ENCODE data around the gene CSNK1E. TPM values are rescaled to one million over a fixed set of nuclear protein-coding genes. Genes with fewer than 3 reads are reported as not detected.
A peak's percentile ranks its signal among the peaks of the same experiment; 100 is the strongest.

The CSNK1E gene
- total RNA-seq, 2 experiments from 2014 or later: 110 to 122 TPM

DNA sequence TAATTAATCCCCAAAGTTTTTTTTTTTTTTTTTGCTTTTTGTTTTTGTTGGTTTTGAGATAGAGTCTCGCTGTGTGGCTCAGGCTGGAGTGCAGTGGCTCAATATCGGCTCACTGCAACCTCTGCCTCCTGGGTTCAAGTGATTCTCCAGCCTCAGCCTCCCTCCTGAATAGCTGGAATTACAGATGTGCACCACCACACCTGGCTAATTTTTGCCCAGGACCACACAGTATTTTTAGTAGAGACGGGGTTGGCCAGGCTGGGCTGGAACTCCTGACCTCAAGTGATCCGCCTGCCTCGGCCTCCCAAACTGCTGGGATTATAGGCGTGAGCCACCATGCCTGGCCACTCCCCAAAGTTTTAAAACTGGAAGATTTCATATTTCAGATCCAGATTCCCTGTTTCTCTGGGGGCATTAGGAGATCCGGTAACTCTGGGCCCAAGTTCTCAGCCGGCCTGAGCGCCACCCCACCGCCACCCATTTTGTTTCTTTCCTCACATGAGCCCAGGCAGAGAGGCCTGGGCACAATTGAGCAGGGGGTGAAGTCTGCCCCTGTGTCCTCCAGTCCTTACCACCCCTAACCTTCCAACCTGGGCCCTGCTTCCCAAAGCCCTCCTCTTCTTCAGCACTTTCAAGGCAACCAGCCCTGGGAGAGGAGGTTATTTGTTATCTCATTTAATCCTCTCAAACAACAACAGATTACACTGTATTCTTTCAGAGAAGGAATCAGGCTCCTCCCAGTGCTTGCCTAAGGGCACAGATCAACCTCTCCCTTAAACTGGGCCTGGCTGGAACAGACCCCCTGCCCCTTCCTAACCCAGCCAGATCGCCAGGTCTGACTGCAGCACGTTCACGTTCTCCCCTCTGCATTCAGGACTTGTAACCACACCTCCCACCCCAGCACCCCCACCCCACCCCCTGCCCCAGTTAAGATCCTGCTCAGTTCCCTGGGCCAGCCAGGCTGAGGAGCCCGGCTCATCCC, 1.9 kb upstream of the CSNK1E start:
- Mint-ChIP-seq H3K27me3 (no peaks in the 10 kb centered on the region), H3K4me3 (peak overlapping the region; percentile 24), H3K4me1 (peaks cover 31% of the 10 kb centered on the region), H3K27ac (peak overlapping the region; percentile 44), H3K9me3 (ENCODE audit: low read depth) (no peaks in the 10 kb centered on the region), H3K36me3 (no peaks in the 10 kb centered on the region)
- DNase-seq: no peak
- no peak for ATAC-seq
- CTCF ChIA-PET: interaction anchor here (1.5 kb wide), 1 partner anchor 267 kb away, joined by 8 read pairs; no protein-coding TSS in a partner anchor

- CTCF ChIA-PET: interaction anchor here (0.7 to 1.5 kb wide), 3 partner anchors 22 to 266 kb away, joined by 3 to 8 read pairs (median 4); no protein-coding TSS in a partner anchor
- H3K36me3 Mint-ChIP-seq: no peaks in the 10 kb centered on the region
- no peak for ATAC-seq
- DNase-seq: no peak
- H3K4me1 Mint-ChIP-seq: peaks cover 38% of the 10 kb centered on the region
- H3K27ac Mint-ChIP-seq: peak overlapping the region; percentile 79
- no peaks in the 10 kb centered on the region for H3K9me3 Mint-ChIP-seq (ENCODE audit: low read depth)
- peak overlapping the region; percentile 76 for H3K4me3 Mint-ChIP-seq
- H3K27me3 Mint-ChIP-seq: no peaks in the 10 kb centered on the region
Observed at GRCh38 chr22:38317995-38318715, 922 bp upstream of the CSNK1E start.

GRCh38 chr22:38316364-38317121, 690 bp downstream of the CSNK1E start:
- Mint-ChIP-seq H3K27ac (peak overlapping the region; percentile 91), H3K36me3 (no peaks in the 10 kb centered on the region), H3K4me3 (peak overlapping the region; percentile 88), H3K9me3 (ENCODE audit: low read depth) (no peaks in the 10 kb centered on the region), H3K4me1 (peaks cover 54% of the 10 kb centered on the region), H3K27me3 (no peaks in the 10 kb centered on the region)
- DNase-seq: peak; percentile 55
- peak; percentile 66 for ATAC-seq
- CTCF ChIA-PET: interaction anchor here (1.0 kb wide), 1 partner anchor 202 kb away, joined by 3 read pairs; no protein-coding TSS in a partner anchor

DNA sequence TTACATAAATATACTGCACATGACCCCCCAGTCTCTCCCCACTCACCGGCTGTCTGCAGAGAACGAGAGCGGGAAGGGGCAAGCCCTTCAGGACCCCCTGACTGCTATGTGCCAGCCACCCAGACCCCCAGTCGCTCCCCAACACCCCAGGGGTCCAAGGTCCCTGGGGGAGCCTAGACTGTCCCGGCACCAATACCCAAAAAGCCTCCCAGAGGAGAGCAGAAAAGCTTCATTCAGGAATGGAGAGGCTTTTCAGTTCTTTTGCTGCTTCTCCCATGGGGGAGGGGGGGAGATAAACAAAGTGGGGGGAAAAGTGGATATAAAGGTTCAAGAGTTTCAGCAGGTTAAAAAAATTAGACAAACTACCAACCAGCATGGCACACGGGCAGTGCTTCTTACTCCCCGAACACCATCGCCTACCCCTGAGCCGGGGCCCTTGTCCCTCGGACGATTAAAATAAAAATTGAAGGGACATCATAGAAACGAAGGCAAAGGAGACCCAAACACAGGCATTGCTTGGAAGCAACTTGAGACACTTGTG, 1.3 kb downstream of the CSNK1E start:
- Mint-ChIP-seq H3K36me3 (no peaks in the 10 kb centered on the region), H3K9me3 (ENCODE audit: low read depth) (no peaks in the 10 kb centered on the region), H3K4me1 (peaks cover 61% of the 10 kb centered on the region), H3K27me3 (no peaks in the 10 kb centered on the region), H3K4me3 (peak overlapping the region; percentile 88), H3K27ac (peak overlapping the region; percentile 91)
- CTCF ChIA-PET: interaction anchor here (0.6 to 1.0 kb wide), 2 partner anchors 201 to 386 kb away, joined by 3 read pairs; no protein-coding TSS in a partner anchor
- ATAC-seq (no peak), DNase-seq (no peak)

- H3K4me3 Mint-ChIP-seq: peak overlapping the region; percentile 88
- CTCF ChIA-PET: interaction anchor here (0.6 kb wide), 1 partner anchor 385 kb away, joined by 3 read pairs; no protein-coding TSS in a partner anchor
- DNase-seq: no peak
- peak overlapping the region; percentile 91 for H3K27ac Mint-ChIP-seq
- ATAC-seq: no peak
- no peaks in the 10 kb centered on the region for H3K36me3 Mint-ChIP-seq
- H3K4me1 Mint-ChIP-seq: peaks cover 65% of the 10 kb centered on the region
- H3K27me3 Mint-ChIP-seq: no peaks in the 10 kb centered on the region
- no peaks in the 10 kb centered on the region for H3K9me3 Mint-ChIP-seq (ENCODE audit: low read depth)
Observed at GRCh38 chr22:38314933-38315822, 2.1 kb downstream of the CSNK1E start.

DNA sequence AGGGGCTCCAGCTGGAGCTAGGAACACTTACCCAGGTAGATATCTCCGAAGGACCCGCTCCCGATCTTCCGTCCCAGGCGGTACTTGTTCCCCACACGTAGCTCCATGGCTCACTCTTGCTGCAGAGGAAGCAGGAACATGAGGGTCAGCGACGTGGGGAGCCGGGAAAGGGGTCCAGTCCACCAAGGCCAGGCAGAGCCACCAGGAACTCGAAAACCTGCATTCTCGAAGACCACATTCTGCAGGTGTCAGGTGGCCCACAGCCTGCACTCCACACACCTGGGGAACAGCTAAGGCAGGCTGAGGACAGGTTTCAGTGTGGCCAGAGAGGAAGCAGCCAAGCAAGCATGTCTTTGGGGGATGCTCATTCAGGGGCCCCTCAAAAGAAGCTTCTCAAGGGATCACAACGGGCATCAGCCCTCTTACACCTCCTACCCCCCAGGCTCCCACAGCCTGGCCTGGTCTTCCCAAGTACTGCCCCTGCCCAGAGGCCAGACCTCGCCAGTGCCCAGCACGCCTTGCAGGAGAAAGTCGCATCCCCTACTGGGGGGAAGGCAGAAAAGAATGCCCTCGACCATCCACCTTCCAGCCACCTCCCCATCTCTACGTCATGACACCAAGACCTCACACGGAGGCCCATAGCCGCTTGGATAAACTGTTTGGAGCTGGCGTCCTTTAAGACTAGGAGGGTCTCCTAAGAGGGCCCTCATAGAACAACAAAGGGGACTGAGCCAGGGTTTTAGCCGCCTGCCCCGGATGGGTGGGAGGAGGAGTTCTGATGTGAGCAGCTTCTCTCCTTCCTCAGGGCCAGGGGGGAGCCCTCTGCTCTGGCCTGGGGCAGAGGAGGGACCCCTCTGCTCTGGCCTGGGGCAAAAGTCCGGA, 2.9 kb downstream of the CSNK1E start:
- Mint-ChIP-seq H3K27ac (peak overlapping the region; percentile 91), H3K4me1 (peaks cover 66% of the 10 kb centered on the region), H3K9me3 (ENCODE audit: low read depth) (no peaks in the 10 kb centered on the region), H3K4me3 (peak overlapping the region; percentile 88), H3K27me3 (no peaks in the 10 kb centered on the region), H3K36me3 (no peaks in the 10 kb centered on the region)
- no peak for ATAC-seq
- CTCF ChIA-PET: no interaction called here
- DNase-seq: no peak

DNA sequence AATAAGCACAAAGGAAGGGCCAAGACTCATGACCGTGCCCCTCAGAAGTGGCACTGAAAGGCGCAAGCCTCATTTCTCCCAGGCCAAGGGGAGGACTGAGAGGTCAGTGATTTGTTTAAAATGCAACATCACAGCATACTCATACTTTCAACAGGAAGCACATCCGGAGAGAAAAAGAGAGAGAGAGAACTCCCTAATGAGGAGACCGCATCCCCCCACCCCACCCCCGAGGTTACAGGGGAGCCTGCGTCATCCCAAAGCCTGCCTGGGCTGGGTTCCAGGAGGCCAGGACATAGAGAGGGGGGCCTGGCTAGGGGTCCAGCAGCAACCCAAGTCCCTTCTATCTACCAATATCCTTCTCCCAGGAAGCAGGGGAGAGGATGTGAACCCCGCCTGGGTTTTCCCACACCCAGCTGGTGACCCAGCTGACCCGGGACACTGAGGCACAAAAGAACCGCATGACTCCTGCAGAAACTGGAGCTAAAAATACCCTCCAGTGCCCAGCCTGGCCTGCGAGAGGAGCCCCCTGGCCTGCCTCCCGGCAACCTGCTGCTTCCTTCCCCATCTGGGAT, 3.8 kb downstream of the CSNK1E start:
- Mint-ChIP-seq H3K9me3 (ENCODE audit: low read depth) (no peaks in the 10 kb centered on the region), H3K4me1 (peaks cover 66% of the 10 kb centered on the region), H3K27ac (peak overlapping the region; percentile 91), H3K36me3 (no peaks in the 10 kb centered on the region), H3K4me3 (no peak overlapping the region), H3K27me3 (no peaks in the 10 kb centered on the region)
- CTCF ChIA-PET: no interaction called here
- ATAC-seq (no peak), DNase-seq (peak; percentile 50)

- no peaks in the 10 kb centered on the region for H3K36me3 Mint-ChIP-seq
- H3K9me3 Mint-ChIP-seq (ENCODE audit: low read depth): no peaks in the 10 kb centered on the region
- H3K27me3 Mint-ChIP-seq: no peaks in the 10 kb centered on the region
- peak overlapping the region; percentile 58 for H3K27ac Mint-ChIP-seq
- DNase-seq (no peak), ATAC-seq (no peak)
- no peak overlapping the region for H3K4me3 Mint-ChIP-seq
- CTCF ChIA-PET: interaction anchor here (0.7 kb wide), 1 partner anchor 198 kb away, joined by 4 read pairs; no protein-coding TSS in a partner anchor
- peaks cover 59% of the 10 kb centered on the region for H3K4me1 Mint-ChIP-seq
Observed at GRCh38 chr22:38312261-38312800, 4.9 kb downstream of the CSNK1E start.

GRCh38 chr22:38311323-38311620, 6.0 kb downstream of the CSNK1E start:
- DNase-seq (no peak), ATAC-seq (no peak)
- Mint-ChIP-seq H3K27ac (peak overlapping the region; percentile 75), H3K27me3 (no peaks in the 10 kb centered on the region), H3K36me3 (peaks cover 2% of the 10 kb centered on the region), H3K4me1 (peaks cover 63% of the 10 kb centered on the region), H3K4me3 (no peak overlapping the region), H3K9me3 (ENCODE audit: low read depth) (no peaks in the 10 kb centered on the region)
- CTCF ChIA-PET: no interaction called here

GRCh38 chr22:38310518-38311322, 6.5 kb downstream of the CSNK1E start:
- peaks cover 63% of the 10 kb centered on the region for H3K4me1 Mint-ChIP-seq
- no peak overlapping the region for H3K4me3 Mint-ChIP-seq
- CTCF ChIA-PET: no interaction called here
- H3K36me3 Mint-ChIP-seq: peaks cover 2% of the 10 kb centered on the region
- no peaks in the 10 kb centered on the region for H3K27me3 Mint-ChIP-seq
- ATAC-seq (no peak), DNase-seq (no peak)
- H3K27ac Mint-ChIP-seq: peak overlapping the region; percentile 75
- no peaks in the 10 kb centered on the region for H3K9me3 Mint-ChIP-seq (ENCODE audit: low read depth)
